GM12892 (cell line): ENCODE data around the gene NPEPL1.

Source experiments
- POLR2A ChIP-seq: IDR thresholded peaks from 2 replicates; pipeline ENCODE4 v1.6.1; 2011; ENCODE audit warnings: low read depth, low read length, control low read depth
- POLR2AphosphoS5 ChIP-seq: IDR thresholded peaks from 2 replicates; pipeline ENCODE4 v1.6.1; 2011; ENCODE audit warnings: low read depth, low read length, control low read depth
- TAF1 ChIP-seq: IDR thresholded peaks from 2 replicates; pipeline ENCODE4 v1.6.1; 2011; ENCODE audit warnings: low read depth, mild to moderate bottlenecking, control low read depth, low read length, borderline replicate concordance

- no peak for TF ChIP-seq POLR2AphosphoS5
- no peak for TF ChIP-seq POLR2A
- no peak for TF ChIP-seq TAF1
These were observed 50.3 kb downstream of the NPEPL1 start for GRCh38 chr20:58742668-58743566.
